ENCODE measurements around the gene TMEM132C.

Gene TMEM132C

GRCh38 chr12:128290938-128291337 is 24.0 kb downstream of the TMEM132C start:
- DNase-seq, result no peak

GRCh38 chr12:128298091-128298748 is 31.2 kb downstream of the TMEM132C start:
- DNase-seq, result no peak

GRCh38 chr12:128305336-128305892 is 38.4 kb downstream of the TMEM132C start:
- no peak for DNase-seq

GRCh38 chr12:128307791-128308190 is 40.8 kb downstream of the TMEM132C start:
- DNase-seq, result no peak

- DNase-seq, result no peak
Observed at GRCh38 chr12:128312661-128313060, 45.7 kb downstream of the TMEM132C start.

- DNase-seq, result no peak
Observed at GRCh38 chr12:128313931-128314330, 47.0 kb downstream of the TMEM132C start.

- DNase-seq, result no peak
Observed at GRCh38 chr12:128314611-128315010, 47.6 kb downstream of the TMEM132C start.

GRCh38 chr12:128316078-128316477 is 49.1 kb downstream of the TMEM132C start:
- no peak for DNase-seq

GRCh38 chr12:128316973-128317526 is 50.1 kb downstream of the TMEM132C start:
- DNase-seq, result peak; percentile 17

- peak; percentile 82 for DNase-seq
Observed at GRCh38 chr12:128318341-128318740, 51.4 kb downstream of the TMEM132C start.

GRCh38 chr12:128318946-128319345 is 52.0 kb downstream of the TMEM132C start:
- DNase-seq, result no peak

- no peak for DNase-seq
Observed at GRCh38 chr12:128322341-128322740, 55.4 kb downstream of the TMEM132C start.

GRCh38 chr12:128323145-128323920 is 56.4 kb downstream of the TMEM132C start:
- no peak for DNase-seq

GRCh38 chr12:128325646-128326045 is 58.7 kb downstream of the TMEM132C start:
- DNase-seq, result no peak

GRCh38 chr12:128326406-128326805 is 59.4 kb downstream of the TMEM132C start:
- DNase-seq, result no peak

- DNase-seq, result no peak
Observed at GRCh38 chr12:128328961-128329360, 62.0 kb downstream of the TMEM132C start.

GRCh38 chr12:128336204-128337070 is 69.5 kb downstream of the TMEM132C start:
- no peak for DNase-seq

- no peak for DNase-seq
Observed at GRCh38 chr12:128337071-128337345, 70.0 kb downstream of the TMEM132C start.

GRCh38 chr12:128337431-128338170 is 70.6 kb downstream of the TMEM132C start:
- no peak for DNase-seq

GRCh38 chr12:128338386-128339125 is 71.6 kb downstream of the TMEM132C start:
- no peak for DNase-seq

GRCh38 chr12:128339126-128339520 is 72.2 kb downstream of the TMEM132C start:
- DNase-seq, result no peak

- DNase-seq, result no peak
Observed at GRCh38 chr12:128339631-128340030, 72.7 kb downstream of the TMEM132C start.
